ENCODE results near the gene TCEANC2.

The TCEANC2 gene

DNA sequence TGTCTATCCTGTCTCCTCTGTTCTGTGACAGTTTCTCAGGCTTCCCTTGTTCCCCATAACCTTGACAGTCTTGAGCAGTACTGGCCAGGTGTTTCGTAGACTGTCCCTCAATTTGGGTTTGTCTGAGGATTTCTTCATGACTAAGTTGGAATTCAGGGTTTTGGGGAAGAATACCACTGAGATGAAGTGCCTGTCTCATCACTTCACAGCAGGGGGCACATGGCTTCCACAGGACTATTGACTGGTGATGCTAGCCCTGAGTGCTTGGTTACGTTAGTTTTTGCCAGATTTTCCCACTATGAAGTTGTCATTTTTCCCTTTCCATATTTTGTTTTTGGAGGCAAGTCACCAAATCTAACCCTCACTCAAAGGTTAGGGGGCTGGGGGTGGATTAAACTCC lies 53.7 kb downstream of the TCEANC2 start:
- H3K36me3 Mint-ChIP-seq: peaks cover 9% of the 10 kb centered on the region
- no peaks in the 10 kb centered on the region for H3K27me3 Mint-ChIP-seq
- DNase-seq (ENCODE audit: low spot score in 2 of 2) (no peak), ATAC-seq (ENCODE audit: low read depth) (no peak)
- H3K4me1 Mint-ChIP-seq: no peaks in the 10 kb centered on the region
- H3K4me3 Mint-ChIP-seq: no peak overlapping the region
- no peak overlapping the region for H3K27ac Mint-ChIP-seq
- H3K9me3 Mint-ChIP-seq: peaks cover 2% of the 10 kb centered on the region

DNA sequence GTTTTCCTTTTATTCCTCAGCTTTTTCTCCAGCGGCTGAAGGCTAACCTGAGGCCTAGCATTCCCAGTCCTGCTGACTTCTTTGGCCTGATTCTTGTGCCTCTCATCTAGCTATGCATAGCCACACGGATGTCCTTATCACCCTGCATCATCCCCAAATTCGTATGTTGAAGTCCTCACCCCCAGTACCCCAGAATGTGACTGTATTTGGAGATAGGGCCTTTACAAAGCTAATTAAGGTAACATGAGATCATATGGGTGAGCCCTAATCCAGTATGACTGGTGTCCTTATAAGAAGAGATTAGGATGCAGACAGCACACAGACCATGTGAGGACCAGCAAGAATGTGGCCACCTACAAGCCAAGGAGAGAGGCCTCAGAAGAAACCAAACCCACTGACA lies 54.7 kb downstream of the TCEANC2 start:
- Mint-ChIP-seq H3K9me3 (no peaks in the 10 kb centered on the region), H3K4me1 (no peaks in the 10 kb centered on the region), H3K4me3 (no peak overlapping the region), H3K27me3 (no peaks in the 10 kb centered on the region), H3K36me3 (peaks cover 3% of the 10 kb centered on the region), H3K27ac (no peak overlapping the region)
- DNase-seq (ENCODE audit: low spot score in 2 of 2) (no peak), ATAC-seq (ENCODE audit: low read depth) (no peak)

GRCh38 chr1:54109129-54110090 lies 56.0 kb downstream of the TCEANC2 start:
- DNase-seq (ENCODE audit: low spot score in 2 of 2) (no peak), ATAC-seq (ENCODE audit: low read depth) (no peak)
- H3K4me1 Mint-ChIP-seq: no peaks in the 10 kb centered on the region
- H3K36me3 Mint-ChIP-seq: peaks cover 3% of the 10 kb centered on the region
- no peak overlapping the region for H3K27ac Mint-ChIP-seq
- H3K27me3 Mint-ChIP-seq: no peaks in the 10 kb centered on the region
- H3K4me3 Mint-ChIP-seq: no peak overlapping the region
- no peaks in the 10 kb centered on the region for H3K9me3 Mint-ChIP-seq

DNA sequence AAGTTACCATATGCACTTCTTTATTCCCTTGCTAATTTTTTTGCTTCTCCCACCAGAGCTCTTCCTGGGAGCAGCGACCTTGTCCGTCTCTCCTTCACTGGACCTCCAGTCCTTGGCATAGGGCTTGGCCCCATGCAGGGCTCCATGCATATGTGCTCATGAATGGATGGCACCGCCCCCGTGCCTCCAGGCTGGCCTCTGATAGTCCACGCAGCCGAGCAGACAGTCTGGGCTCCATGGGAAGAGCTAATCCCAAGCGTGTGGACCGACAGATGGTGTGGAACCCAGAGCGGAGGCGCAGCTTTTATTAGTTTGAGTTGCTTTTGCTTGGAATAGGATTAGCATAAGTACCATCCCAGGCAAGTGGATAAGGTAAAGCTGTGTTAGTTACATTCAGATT lies 57.6 kb downstream of the TCEANC2 start:
- DNase-seq (ENCODE audit: low spot score in 2 of 2) (no peak), ATAC-seq (ENCODE audit: low read depth) (no peak)
- no peaks in the 10 kb centered on the region for H3K27me3 Mint-ChIP-seq
- no peaks in the 10 kb centered on the region for H3K9me3 Mint-ChIP-seq
- no peak overlapping the region for H3K4me3 Mint-ChIP-seq
- no peak overlapping the region for H3K27ac Mint-ChIP-seq
- H3K36me3 Mint-ChIP-seq: peaks cover 3% of the 10 kb centered on the region
- no peaks in the 10 kb centered on the region for H3K4me1 Mint-ChIP-seq

DNA sequence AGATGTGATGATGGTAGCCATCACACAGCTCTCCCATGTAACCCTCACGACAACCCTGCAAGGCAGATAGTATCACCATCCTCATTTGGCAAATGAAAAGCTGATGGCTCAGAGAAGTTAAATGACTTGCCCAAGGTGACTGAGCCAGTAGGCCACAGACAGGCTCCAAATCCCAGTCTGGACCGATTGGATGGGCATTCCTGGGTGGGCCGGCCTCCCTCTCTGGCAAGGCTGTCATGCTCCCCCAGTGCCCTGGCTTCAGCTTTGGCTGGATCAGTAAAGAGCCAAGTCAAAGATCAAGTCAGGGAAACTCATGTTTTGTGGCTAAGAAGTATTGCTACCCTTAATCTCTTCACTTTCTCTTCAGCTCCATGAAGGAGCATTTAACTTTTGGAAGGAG lies 58.2 kb downstream of the TCEANC2 start:
- Mint-ChIP-seq H3K36me3 (peaks cover 3% of the 10 kb centered on the region), H3K4me1 (no peaks in the 10 kb centered on the region), H3K9me3 (no peaks in the 10 kb centered on the region), H3K4me3 (no peak overlapping the region), H3K27me3 (no peaks in the 10 kb centered on the region), H3K27ac (no peak overlapping the region)
- ATAC-seq (ENCODE audit: low read depth): no peak
- DNase-seq (ENCODE audit: low spot score in 2 of 2): no peak

GRCh38 chr1:54112027-54112426 lies 58.6 kb downstream of the TCEANC2 start:
- no peaks in the 10 kb centered on the region for H3K27me3 Mint-ChIP-seq
- H3K36me3 Mint-ChIP-seq: peaks cover 3% of the 10 kb centered on the region
- no peak overlapping the region for H3K27ac Mint-ChIP-seq
- no peaks in the 10 kb centered on the region for H3K9me3 Mint-ChIP-seq
- no peak for DNase-seq (ENCODE audit: low spot score in 2 of 2)
- no peak for ATAC-seq (ENCODE audit: low read depth)
- H3K4me1 Mint-ChIP-seq: no peaks in the 10 kb centered on the region
- no peak overlapping the region for H3K4me3 Mint-ChIP-seq

DNA sequence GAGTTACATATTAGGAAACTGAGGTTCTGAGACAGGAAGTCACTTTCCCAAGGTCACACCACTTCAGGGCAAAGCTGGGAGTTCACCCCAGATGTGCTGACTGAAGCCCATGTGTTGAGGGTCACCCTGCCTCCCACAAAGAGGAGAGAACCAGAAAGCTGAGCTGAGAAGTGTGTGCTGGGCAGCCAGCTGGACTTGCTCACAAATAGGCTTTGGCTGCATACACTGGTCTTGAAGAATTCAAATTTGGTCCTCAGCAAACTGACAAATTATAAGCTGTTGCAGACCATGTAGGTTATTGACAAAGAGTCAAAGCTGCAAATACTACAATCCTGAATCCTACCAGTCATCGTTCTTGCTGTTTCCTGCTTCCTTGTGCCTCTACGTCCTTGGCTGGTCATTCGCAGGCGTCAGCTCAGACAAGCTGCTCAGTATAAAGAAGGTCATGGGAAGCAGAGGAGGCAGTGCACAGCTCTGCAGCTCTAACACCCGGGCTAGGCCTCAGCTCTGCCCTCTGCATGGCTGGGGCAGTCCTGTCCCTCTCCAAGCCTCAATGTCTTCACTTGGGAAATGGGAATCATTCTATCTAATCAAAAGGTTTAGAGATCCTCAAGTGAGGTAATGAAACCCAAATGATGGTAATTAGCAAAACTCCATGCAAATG lies 59.4 kb downstream of the TCEANC2 start:
- ATAC-seq (ENCODE audit: low read depth) (no peak), DNase-seq (ENCODE audit: low spot score in 2 of 2) (no peak)
- no peaks in the 10 kb centered on the region for H3K27me3 Mint-ChIP-seq
- peaks cover 3% of the 10 kb centered on the region for H3K36me3 Mint-ChIP-seq
- H3K4me3 Mint-ChIP-seq: no peak overlapping the region
- H3K4me1 Mint-ChIP-seq: no peaks in the 10 kb centered on the region
- H3K27ac Mint-ChIP-seq: no peak overlapping the region
- no peaks in the 10 kb centered on the region for H3K9me3 Mint-ChIP-seq

DNA sequence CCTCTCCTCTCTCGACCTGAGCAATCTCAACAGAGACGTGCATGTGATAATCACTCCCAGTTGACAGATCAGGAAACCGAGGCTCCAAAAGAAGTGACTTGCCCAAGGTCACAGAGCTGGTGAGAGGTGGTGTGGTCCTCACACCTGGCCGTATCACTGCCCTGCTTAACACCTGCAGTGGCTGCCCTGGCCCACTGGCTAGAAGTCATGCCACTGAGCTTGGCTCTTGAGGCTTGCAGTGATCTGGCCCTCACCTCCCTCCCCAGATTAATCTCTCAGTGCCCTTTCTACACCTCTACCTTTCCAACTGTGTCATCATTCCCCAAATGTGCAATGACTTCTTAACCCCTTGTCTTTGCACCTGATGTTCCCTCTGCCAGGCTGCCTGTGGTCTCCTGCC lies 60.6 kb downstream of the TCEANC2 start:
- no peaks in the 10 kb centered on the region for H3K27me3 Mint-ChIP-seq
- H3K9me3 Mint-ChIP-seq: no peaks in the 10 kb centered on the region
- no peak for ATAC-seq (ENCODE audit: low read depth)
- no peak overlapping the region for H3K4me3 Mint-ChIP-seq
- DNase-seq (ENCODE audit: low spot score in 2 of 2): no peak
- no peak overlapping the region for H3K27ac Mint-ChIP-seq
- H3K4me1 Mint-ChIP-seq: no peaks in the 10 kb centered on the region
- H3K36me3 Mint-ChIP-seq: no peaks in the 10 kb centered on the region

DNA sequence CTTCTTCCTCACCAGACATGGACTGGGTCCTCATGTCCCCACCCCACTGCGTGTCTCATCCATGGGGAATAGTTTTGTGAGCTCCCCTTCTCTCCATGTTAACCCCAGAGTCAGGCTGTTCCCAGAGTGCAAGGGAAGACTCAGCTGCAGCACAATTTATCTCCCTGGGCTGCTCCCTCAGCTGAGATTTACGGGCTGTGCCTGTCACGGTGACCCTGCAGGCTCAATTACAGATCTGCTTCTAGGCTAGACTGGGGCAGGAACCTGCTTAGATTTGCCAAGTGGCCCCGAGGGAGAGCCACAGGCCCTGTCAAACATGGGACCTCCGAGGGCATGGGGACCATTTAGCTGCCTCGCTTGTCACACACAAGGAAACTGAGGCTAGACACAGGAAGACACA lies 61.5 kb downstream of the TCEANC2 start:
- H3K4me1 Mint-ChIP-seq: no peaks in the 10 kb centered on the region
- no peak overlapping the region for H3K4me3 Mint-ChIP-seq
- H3K27ac Mint-ChIP-seq: no peak overlapping the region
- H3K9me3 Mint-ChIP-seq: no peaks in the 10 kb centered on the region
- DNase-seq (ENCODE audit: low spot score in 2 of 2) (no peak), ATAC-seq (ENCODE audit: low read depth) (no peak)
- H3K27me3 Mint-ChIP-seq: no peaks in the 10 kb centered on the region
- no peaks in the 10 kb centered on the region for H3K36me3 Mint-ChIP-seq

DNA sequence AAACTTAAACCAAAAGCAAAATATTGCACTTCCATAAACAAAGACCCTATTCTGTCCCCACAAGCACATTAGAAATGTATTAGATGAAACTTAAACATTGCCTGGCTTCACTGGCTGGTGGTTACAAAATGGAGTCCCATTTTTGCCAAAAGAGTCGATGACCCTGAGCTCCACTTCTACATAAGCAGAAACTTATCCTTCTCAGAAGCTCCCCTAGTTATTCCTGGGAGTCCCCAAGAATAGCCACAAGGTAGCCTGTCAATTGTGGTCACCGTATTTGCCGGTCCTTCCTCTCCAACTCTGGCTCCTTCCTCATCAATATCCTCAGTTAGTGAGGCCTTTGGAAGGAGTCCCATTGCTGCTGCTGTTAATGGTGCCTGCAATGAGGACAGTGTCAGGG lies 62.1 kb downstream of the TCEANC2 start:
- H3K9me3 Mint-ChIP-seq: no peaks in the 10 kb centered on the region
- H3K4me3 Mint-ChIP-seq: no peak overlapping the region
- H3K36me3 Mint-ChIP-seq: no peaks in the 10 kb centered on the region
- DNase-seq (ENCODE audit: low spot score in 2 of 2) (no peak), ATAC-seq (ENCODE audit: low read depth) (no peak)
- no peak overlapping the region for H3K27ac Mint-ChIP-seq
- no peaks in the 10 kb centered on the region for H3K27me3 Mint-ChIP-seq
- no peaks in the 10 kb centered on the region for H3K4me1 Mint-ChIP-seq

- H3K27ac Mint-ChIP-seq: no peak overlapping the region
- H3K4me1 Mint-ChIP-seq: no peaks in the 10 kb centered on the region
- no peak for DNase-seq (ENCODE audit: low spot score in 2 of 2)
- ATAC-seq (ENCODE audit: low read depth): no peak
- H3K4me3 Mint-ChIP-seq: no peak overlapping the region
- H3K27me3 Mint-ChIP-seq: peaks cover 2% of the 10 kb centered on the region
- no peaks in the 10 kb centered on the region for H3K9me3 Mint-ChIP-seq
- no peaks in the 10 kb centered on the region for H3K36me3 Mint-ChIP-seq
These were observed 64.6 kb downstream of the TCEANC2 start for GRCh38 chr1:54117815-54118563.

- Mint-ChIP-seq H3K36me3 (no peaks in the 10 kb centered on the region), H3K27ac (no peak overlapping the region), H3K4me3 (no peak overlapping the region), H3K4me1 (no peaks in the 10 kb centered on the region), H3K27me3 (peaks cover 2% of the 10 kb centered on the region), H3K9me3 (no peaks in the 10 kb centered on the region)
- ATAC-seq (ENCODE audit: low read depth) (no peak), DNase-seq (ENCODE audit: low spot score in 2 of 2) (no peak)
These were observed 65.3 kb downstream of the TCEANC2 start for GRCh38 chr1:54118704-54119103.

DNA sequence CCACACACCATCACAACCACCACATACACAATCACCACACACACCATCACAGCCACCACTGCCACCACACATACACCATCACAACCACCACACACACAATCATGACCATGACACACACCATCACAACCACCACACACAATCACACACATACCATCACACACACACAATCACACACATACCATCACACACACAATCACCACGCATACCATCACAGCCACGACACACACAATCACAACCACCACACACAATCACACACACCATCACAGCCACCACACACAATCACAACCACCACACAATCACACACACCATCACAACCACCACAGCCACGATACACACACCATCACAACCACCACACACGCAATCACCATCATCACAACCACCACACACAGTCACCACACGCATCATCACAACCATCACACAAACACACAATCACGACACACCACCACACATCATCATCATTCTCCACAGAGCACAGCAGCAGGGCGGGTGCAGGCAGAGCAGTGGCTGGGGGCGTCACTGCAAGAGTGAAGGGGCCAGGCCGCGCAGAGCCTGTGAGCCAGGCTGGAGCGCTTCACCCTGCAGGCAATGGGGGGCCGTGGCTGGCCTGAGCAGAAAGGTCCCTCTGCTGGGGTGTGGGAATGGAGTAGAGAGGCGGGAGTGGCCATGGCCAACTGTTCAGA lies 66.8 kb downstream of the TCEANC2 start:
- no peaks in the 10 kb centered on the region for H3K4me1 Mint-ChIP-seq
- DNase-seq (ENCODE audit: low spot score in 2 of 2): no peak
- no peak overlapping the region for H3K27ac Mint-ChIP-seq
- no peaks in the 10 kb centered on the region for H3K9me3 Mint-ChIP-seq
- H3K27me3 Mint-ChIP-seq: peaks cover 2% of the 10 kb centered on the region
- ATAC-seq (ENCODE audit: low read depth): no peak
- no peaks in the 10 kb centered on the region for H3K36me3 Mint-ChIP-seq
- no peak overlapping the region for H3K4me3 Mint-ChIP-seq
